ENCODE data around the gene IMPDH1. TPM values are rescaled to one million over a fixed set of nuclear protein-coding genes. Genes with fewer than 3 reads are reported as not detected.

The IMPDH1 gene
- total and polyA plus RNA-seq, 4 donors = 2.4 to 11.1 (median 5.2) TPM

DNA sequence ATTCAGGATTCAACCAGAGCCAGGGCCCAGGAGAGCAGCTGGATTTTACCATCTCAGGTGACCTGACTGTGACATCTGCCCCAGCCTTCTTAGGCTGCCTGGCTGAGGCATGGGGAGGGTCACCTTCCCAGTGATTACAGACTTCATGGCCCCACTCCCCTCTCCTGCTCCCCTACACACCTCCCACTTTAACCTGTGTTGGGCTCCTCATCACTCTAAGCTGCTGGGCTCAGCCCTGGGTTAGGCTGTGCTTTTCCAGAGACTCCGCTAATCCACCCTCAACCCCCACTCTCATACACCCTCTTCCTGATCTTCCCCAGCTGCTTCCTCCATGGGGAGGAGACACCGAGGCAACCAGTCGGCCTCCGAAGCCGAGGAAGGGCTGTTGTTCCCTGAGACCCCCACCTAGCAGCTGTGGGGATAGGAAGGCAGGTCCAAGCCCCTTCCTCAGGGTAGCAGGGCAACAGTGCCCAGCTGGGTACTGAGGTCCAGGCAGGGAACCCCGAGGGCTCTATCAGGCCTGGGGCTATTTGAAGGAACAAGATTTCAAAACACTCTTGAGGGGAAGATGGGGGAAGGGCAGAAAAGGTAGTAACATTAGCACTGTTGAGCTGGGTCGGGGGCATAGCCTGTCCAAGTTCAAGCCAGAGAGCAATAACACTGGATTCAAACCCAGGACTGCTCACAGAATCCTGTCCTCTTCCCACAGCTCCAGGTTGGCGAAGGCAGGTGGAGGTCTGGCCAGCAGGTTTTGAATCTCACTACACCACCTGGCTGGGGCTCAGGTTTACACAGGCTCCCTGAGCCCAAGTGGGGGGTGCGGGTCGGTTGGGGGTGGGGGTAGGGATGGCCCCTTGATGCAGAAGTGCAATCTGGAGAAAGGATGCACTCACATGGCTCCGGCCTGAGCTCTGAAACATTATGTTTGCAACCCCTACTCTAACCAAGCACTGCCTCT lies 1.8 kb downstream of the IMPDH1 start:
- Histone ChIP-seq H3K4me1 (ENCODE audit: control insufficient read depth in 4 of 4, insufficient read depth in 4 of 4, low read length in 3 of 4) (peaks cover 0 to 18% (median 9%) of the 10 kb centered on the region in 4 donors), H3K4me3 (ENCODE audit: low read depth in 1 of 3, low read length in 3 of 3) (no peak overlapping the region), H3K27ac (ENCODE audit: low read depth in 1 of 2, low read length in 2 of 2) (peak overlapping the region; percentile 27 to 63), H3K27me3 (ENCODE audit: control insufficient read depth in 4 of 4, insufficient read depth in 4 of 4, low read length in 3 of 4) (no peaks in the 10 kb centered on the region), H3K36me3 (ENCODE audit: control insufficient read depth in 4 of 4, insufficient read depth in 3 of 4, low read depth in 1 of 4, low read length in 3 of 4) (no peaks in the 10 kb centered on the region), H3K9me3 (ENCODE audit: control insufficient read depth in 4 of 4, low read length in 3 of 4) (no peaks in the 10 kb centered on the region), H3K9ac (ENCODE audit: low read depth in 1 of 2, low read length in 2 of 2) (no peak overlapping the region)
- WGBS = 63% methylated on average over 11 of the region's 11 CpGs
- DNase-seq (ENCODE audit: low spot score) = no peak
- TF ChIP-seq JUND (IDR thresholded peaks at IDR 0.05) (no peak), YY1 (IDR thresholded peaks at IDR 0.05) (no peak), HNF4G (IDR thresholded peaks at IDR 0.05) (no peak), ZBTB33 (IDR thresholded peaks at IDR 0.05) (no peak), ATF3 (IDR thresholded peaks at IDR 0.05) (no peak), FOXA1 (IDR thresholded peaks at IDR 0.05) (no peak), NR2F2 (IDR thresholded peaks at IDR 0.05) (no peak), TAF1 (conservative IDR thresholded peaks at IDR 0.05) (no peak), HNF4A (conservative IDR thresholded peaks at IDR 0.05) (no peak), GABPA (IDR thresholded peaks at IDR 0.05 in 1 of 2, conservative IDR thresholded peaks at IDR 0.05 in 1 of 2) (no peak), MAX (IDR thresholded peaks at IDR 0.05) (no peak)
- TF ChIP-seq, protein P1, sequence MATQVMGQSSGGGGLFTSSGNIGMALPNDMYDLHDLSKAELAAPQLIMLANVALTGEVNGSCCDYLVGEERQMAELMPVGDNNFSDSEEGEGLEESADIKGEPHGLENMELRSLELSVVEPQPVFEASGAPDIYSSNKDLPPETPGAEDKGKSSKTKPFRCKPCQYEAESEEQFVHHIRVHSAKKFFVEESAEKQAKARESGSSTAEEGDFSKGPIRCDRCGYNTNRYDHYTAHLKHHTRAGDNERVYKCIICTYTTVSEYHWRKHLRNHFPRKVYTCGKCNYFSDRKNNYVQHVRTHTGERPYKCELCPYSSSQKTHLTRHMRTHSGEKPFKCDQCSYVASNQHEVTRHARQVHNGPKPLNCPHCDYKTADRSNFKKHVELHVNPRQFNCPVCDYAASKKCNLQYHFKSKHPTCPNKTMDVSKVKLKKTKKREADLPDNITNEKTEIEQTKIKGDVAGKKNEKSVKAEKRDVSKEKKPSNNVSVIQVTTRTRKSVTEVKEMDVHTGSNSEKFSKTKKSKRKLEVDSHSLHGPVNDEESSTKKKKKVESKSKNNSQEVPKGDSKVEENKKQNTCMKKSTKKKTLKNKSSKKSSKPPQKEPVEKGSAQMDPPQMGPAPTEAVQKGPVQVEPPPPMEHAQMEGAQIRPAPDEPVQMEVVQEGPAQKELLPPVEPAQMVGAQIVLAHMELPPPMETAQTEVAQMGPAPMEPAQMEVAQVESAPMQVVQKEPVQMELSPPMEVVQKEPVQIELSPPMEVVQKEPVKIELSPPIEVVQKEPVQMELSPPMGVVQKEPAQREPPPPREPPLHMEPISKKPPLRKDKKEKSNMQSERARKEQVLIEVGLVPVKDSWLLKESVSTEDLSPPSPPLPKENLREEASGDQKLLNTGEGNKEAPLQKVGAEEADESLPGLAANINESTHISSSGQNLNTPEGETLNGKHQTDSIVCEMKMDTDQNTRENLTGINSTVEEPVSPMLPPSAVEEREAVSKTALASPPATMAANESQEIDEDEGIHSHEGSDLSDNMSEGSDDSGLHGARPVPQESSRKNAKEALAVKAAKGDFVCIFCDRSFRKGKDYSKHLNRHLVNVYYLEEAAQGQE (IDR thresholded peaks at IDR 0.05) = no peak
- TF ChIP-seq, protein P2, sequence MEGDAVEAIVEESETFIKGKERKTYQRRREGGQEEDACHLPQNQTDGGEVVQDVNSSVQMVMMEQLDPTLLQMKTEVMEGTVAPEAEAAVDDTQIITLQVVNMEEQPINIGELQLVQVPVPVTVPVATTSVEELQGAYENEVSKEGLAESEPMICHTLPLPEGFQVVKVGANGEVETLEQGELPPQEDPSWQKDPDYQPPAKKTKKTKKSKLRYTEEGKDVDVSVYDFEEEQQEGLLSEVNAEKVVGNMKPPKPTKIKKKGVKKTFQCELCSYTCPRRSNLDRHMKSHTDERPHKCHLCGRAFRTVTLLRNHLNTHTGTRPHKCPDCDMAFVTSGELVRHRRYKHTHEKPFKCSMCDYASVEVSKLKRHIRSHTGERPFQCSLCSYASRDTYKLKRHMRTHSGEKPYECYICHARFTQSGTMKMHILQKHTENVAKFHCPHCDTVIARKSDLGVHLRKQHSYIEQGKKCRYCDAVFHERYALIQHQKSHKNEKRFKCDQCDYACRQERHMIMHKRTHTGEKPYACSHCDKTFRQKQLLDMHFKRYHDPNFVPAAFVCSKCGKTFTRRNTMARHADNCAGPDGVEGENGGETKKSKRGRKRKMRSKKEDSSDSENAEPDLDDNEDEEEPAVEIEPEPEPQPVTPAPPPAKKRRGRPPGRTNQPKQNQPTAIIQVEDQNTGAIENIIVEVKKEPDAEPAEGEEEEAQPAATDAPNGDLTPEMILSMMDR (IDR thresholded peaks at IDR 0.05; ENCODE audit: low read depth, low read length, missing input control) = no peak

- no peaks in the 10 kb centered on the region for H3K9me3 ChIP-seq (ENCODE audit: control insufficient read depth in 4 of 4, low read length in 3 of 4)
- no peak overlapping the region for H3K27ac ChIP-seq (ENCODE audit: low read depth in 1 of 2, low read length in 2 of 2)
- DNase-seq (ENCODE audit: low spot score) = no peak
- H3K27me3 ChIP-seq (ENCODE audit: control insufficient read depth in 4 of 4, insufficient read depth in 4 of 4, low read length in 3 of 4) = no peaks in the 10 kb centered on the region
- peaks cover 0 to 18% (median 9%) of the 10 kb centered on the region in 4 donors for H3K4me1 ChIP-seq (ENCODE audit: control insufficient read depth in 4 of 4, insufficient read depth in 4 of 4, low read length in 3 of 4)
- WGBS = 81% methylated on average over 7 of the region's 7 CpGs
- no peak overlapping the region for H3K4me3 ChIP-seq (ENCODE audit: low read depth in 1 of 3, low read length in 3 of 3)
- no peak overlapping the region for H3K9ac ChIP-seq (ENCODE audit: low read depth in 1 of 2, low read length in 2 of 2)
- H3K36me3 ChIP-seq (ENCODE audit: control insufficient read depth in 4 of 4, insufficient read depth in 3 of 4, low read depth in 1 of 4, low read length in 3 of 4) = no peaks in the 10 kb centered on the region
- TF ChIP-seq YY1 (IDR thresholded peaks at IDR 0.05) = no peak
- TF ChIP-seq SP1 (IDR thresholded peaks at IDR 0.05) = no peak
- no peak for TF ChIP-seq GABPA (IDR thresholded peaks at IDR 0.05 in 1 of 2, conservative IDR thresholded peaks at IDR 0.05 in 1 of 2)
- TF ChIP-seq MAX (IDR thresholded peaks at IDR 0.05) = no peak
- TF ChIP-seq, protein P1 (IDR thresholded peaks at IDR 0.05) = no peak
- TF ChIP-seq HNF4A (conservative IDR thresholded peaks at IDR 0.05) = no peak
- no peak for TF ChIP-seq RAD21 (IDR thresholded peaks at IDR 0.05)
- TF ChIP-seq ATF3 (IDR thresholded peaks at IDR 0.05) = no peak
These were observed 2.6 kb downstream of the IMPDH1 start for GRCh38 chr7:128407233-128407589.
